NOMO-1 treated with DMSO at 0.1 percent for 48 hours (cell line): ENCODE data around the gene PIEZO1.
A peak's percentile ranks its signal among the peaks of the same experiment; 100 is the strongest.

Experiments used
- DNase-seq: peaks from one replicate; lab custom pipeline; 2025; ENCODE audit not compliant: unreplicated experiment; lab: John Stamatoyannopoulos, UW

The PIEZO1 gene

GRCh38 chr16:88705801-88706228, 79.2 kb downstream of the PIEZO1 start:
- no peak for DNase-seq

GRCh38 chr16:88705076-88705684, 79.8 kb downstream of the PIEZO1 start:
- DNase-seq = peak; percentile 60

DNA sequence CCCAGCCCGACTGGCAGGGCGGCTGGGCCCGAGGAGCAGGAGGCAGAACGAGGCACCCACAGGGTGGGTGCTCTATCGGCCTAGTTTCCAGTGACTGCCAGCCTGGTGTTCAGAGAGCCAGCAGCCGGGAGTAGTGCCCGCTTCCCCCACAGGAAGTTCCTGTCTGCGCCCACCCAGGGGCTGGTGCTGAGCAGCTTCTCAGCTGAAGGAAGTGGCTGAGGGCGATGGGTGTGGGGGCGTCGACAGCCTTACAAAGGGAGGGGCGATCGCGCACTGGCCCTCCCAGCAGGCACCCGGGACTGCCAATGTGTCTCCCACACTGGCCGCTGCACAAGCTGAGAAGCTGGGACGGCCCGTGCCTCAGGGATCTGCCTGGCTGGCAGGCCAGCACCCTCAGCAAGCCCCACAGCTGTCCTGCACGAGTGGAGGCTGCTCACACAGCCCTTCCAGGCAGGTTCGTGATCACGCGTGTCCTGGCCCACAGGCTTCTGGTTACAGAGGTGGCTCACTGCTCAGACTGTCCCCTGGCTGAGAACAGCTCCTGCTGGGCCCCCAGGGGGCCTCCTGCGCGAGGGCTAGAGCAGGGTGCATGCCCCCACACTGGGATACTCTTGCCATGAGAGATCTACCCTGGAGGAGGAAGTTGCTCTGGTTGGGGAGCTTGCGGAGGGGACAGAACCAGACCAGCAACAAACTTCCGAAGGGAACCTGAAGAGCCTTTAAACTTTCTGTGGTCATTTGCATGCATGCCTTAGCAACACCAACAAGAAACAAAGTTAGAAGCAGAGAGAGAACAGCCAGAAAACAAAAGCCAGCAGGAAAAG, 81.3 kb downstream of the PIEZO1 start:
- DNase-seq = peak; percentile 52

- peak; percentile 55 for DNase-seq
These were observed 82.4 kb downstream of the PIEZO1 start for GRCh38 chr16:88702371-88703210.

- DNase-seq = no peak
These were observed 83.2 kb downstream of the PIEZO1 start for GRCh38 chr16:88701581-88702370.

DNA sequence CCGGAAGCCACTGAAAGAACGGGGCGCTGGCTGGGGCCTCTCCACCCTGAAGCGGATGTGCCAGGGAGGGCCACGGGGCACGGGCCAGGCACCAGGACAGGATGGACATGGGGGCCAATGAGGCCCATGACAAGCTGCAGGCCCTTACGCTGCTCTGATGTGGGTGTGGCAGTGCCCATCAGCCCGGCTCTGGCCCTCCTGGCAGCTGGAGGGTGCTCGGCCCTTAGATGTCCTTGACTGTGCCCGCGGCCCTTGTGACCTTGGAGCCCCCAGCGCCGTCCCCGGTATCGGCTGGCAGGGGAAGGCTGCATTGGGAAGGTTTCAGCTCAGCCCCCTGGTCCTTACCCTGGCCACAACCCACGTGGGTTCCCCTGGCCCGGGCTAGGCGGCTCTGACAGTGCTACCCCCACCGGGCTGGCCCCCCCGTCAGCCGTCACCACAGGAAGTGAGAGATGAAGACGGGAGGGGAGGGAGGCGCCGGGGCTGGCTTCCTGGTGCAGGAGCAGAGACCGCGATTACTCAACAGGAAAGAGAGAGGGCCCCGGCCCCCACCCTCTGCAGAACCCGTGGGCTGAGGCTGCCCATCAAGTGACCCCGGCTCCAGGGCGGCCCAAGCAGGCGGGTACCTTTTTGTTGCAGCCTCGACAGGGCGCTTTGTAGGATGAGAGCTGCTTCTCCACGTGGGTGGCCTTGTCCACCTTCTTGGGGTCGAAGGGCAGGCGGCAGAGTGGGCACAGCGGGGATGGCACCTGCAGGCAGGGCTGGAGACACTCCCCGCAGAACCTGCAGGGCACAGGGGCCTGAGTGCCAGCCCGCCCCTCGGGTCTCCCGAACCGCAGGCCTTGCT, 84.2 kb downstream of the PIEZO1 start:
- DNase-seq = peak; percentile 97

GRCh38 chr16:88700322-88700635, 84.7 kb downstream of the PIEZO1 start:
- DNase-seq = no peak

DNA sequence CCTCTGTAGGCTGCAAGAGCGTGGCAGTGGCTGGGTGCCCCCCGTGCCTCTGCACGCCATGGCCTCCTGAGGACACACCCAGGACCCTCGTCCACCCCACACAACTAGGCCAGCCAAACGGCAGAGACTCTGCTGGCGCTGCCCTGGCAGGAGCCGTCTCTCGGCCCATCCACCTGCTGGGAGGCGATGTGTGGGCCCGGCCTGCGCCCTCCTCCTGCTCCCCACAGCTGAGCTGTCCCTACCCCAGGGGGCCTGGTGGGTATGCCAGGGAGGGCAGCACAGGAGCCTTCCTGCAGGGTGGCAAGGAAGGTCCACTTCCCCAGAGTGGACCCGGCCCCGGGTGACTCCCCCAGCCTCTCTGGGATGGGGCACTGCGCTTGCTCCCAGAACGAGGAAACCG, 85.8 kb downstream of the PIEZO1 start:
- DNase-seq = no peak

GRCh38 chr16:88698646-88699045, 86.4 kb downstream of the PIEZO1 start:
- no peak for DNase-seq

DNA sequence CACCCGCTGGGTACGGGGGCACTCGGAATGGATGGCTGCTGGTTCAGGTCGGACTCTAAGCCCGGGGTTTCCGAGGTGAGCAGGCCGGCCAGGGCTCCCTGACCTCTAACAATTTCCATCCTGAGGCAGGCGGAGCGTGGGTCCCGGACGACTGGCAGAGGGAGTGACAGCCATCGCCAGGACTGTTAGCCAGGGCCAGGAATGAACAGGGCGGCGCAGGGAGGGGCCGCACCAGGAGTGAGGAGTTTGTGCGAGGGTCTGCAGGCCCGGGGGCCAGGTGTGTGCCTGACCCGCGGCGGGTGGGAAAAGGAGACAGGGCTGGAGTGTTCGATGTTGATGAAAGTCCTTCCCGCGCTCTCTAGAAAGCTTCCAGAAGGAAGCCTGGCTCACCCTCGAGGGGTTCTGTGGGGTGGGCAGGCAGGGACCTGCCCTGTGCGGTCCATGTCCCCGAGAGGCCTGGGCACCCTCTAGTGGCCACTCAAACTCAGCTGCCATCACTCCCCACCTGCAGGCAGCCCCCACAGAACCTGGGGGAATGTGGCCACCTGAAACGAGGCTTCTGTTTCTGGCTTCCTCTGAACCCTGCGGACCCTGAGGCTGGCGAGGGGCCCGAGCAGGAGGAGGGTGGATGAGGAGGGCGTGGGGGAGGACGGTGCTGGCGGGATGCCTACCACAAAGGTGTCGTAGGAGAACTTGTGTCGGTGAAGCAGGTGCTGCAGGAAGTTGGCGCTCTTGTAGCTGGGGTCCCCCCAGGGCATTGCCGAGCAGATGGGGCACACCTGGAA, 87.0 kb downstream of the PIEZO1 start:
- DNase-seq = no peak

DNA sequence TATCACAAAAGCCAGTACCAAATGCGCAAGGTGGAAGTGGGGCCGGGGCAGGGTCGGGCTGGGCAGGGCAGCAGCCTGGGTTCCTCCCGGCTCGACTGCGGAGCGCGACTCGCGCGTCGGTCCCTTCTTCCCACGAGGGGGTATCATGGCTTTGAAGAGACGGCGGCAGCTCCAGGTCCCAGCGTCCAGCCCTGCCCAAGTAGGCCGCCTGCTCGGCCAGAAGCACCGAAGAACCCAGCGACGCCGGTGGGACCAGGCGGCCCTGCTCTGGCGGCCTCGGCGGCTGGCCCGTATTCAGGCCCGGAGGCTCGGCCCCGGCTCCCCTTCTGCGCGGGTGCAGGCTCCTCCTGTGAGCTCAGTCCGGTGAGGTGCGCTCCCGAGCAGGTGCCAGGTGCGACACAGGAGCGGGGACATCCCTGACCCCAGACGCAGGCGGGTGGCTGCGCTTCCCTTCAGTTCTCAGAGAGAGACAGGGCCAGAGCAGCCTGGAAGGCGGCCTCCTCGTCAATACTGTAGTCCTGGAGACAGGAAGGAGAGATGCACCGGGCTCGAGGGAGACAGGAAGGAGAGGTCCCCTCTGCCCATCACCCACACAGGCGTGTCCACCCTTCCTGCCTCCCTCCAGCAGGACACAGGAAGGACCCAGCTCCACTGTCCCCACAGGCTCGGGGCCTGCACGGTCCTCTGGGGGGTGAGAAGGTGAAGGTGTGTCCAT, 87.7 kb downstream of the PIEZO1 start:
- no peak for DNase-seq

DNA sequence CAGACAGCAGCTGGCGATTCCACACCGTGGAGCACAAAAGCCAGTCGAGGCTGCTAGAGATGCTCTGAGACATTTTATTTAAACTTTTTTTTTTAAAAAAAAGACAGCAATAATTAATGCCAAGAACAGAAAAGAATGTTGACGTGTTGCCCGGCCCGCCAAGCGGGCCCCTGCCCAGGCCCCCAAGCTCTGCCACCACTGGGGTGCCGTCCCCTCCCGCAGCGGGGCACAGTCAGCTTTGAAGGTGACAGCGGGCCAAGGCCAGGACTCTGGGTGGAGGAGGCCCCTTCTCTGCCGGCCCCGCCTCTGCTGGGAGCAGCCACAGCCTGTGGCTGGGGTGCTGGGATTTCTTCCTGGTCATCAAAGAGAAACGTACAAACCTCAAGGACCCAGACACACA, 88.6 kb downstream of the PIEZO1 start:
- no peak for DNase-seq

DNA sequence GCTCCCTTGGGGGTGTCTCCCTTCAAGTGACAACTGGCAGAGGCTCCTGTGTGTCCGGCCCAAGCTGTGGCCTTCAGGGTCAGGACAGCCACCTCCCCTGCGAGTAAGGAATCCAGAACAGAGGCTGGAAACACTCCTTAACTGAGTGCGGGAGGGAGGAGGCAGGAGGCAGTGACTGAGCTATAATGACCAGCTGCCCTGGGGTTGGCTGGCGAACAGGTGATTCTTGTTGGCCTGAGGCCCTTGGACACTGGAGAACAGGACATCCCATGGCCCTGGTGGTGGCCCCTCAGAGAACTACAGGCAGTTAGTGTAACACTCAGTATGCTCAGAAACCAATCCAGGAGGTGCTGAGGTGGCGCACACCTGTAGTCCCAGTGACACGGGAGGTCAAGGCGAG, 89.3 kb downstream of the PIEZO1 start:
- DNase-seq = no peak

- no peak for DNase-seq
These were observed 89.8 kb downstream of the PIEZO1 start for GRCh38 chr16:88695218-88695617.

DNA sequence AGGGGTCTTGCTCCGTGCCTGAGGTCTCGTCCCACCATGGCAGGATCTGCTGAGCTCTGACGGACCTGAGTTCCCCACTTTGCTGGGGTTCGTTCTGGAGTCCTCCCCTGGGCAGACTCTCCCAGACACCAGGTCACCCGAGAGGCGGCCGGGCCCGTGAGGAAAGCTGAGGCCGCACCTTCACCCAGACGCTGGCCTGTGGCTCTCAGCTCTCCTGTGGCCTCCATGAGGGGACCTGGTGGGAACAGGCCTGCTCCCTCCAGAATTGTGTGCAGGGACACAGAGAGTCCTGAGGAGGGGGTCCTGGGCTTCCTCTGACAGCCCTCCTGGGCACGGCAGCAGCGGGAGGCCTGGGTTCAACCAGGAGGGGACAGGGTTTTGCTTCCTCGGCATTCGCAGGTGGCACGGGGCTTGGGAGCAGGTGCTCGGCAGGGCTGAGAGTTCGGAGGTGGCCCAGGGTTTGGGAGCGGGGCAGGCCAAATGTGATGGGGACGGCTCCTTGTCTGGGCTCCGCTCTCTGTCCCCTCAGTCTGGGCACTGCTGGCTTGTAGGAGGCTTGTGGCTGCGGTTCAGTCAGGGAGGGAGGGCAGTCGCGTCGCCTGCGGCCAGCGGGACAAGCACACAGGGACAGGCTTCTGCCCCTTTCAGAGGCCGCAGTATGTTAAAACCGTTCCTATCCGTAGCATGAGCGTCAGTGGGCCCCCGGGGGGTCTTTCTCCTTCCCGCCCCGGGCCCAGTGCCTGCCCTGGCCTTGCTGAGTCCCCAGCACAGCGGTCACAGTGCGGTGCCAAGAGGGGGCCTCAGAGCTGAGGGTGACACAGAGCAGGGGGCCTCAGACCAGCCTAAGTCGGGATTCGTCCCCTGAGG, 90.6 kb downstream of the PIEZO1 start:
- DNase-seq = no peak

DNA sequence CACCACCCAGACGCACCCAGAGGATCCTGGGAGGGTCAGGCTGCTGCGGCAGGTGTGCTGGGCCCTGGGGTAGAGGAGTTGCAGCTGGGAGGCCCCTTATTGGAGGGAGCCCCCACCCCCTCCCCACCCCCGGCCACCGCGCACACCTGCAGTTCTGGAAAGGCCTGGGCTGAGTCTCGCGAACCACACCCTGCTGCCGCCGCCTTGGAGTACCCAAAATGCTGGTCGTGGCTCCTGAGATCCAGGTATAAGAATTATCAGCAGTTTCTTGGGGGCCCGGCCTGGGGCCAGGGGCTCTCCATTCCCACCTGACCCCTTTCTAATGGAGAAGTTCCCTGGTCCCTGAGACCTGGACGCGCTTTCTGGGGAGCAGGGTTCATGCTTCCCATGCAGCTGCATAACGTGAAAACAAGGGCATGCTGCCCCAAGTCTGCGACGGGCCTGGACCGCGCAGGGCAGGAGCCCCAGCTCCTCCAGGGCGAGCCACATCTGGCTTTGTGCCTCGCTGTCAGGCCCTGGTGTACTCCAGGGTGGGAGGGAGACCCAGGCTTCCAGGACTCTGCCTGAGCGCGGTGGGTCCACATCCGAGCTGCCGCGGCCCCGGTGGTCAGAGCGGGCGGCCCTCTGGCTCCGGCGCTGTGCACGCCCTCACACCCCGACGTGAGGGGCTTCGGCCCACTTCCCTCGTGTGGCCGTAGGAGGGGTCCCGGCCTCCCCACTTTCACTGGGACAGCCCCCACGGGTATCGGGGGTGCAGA, 91.4 kb downstream of the PIEZO1 start:
- no peak for DNase-seq

- no peak for DNase-seq
These were observed 92.2 kb downstream of the PIEZO1 start for GRCh38 chr16:88692861-88693260.
